ENCODE data around the gene KIAA1586. TPM values are rescaled to one million over a fixed set of nuclear protein-coding genes. Genes with fewer than 3 reads are reported as not detected.

KIAA1586 gene
- total RNA-seq, 2 donors from 2014 or later, result 3.6 to 6.7 TPM

GRCh38 chr6:57024321-57024720 is 22.2 kb upstream of the KIAA1586 start:
- no peaks in the 10 kb centered on the region for H3K27me3 ChIP-seq
- intact Hi-C loops (cut with DNase I), result loop anchor here (5.0 kb wide), 1 partner anchor 122 kb away; no protein-coding TSS in a partner anchor
- H3K4me1 ChIP-seq, result no peaks in the 10 kb centered on the region
- no peak overlapping the region for H3K27ac ChIP-seq
- no peaks in the 10 kb centered on the region for H3K9me3 ChIP-seq
- no peak for TF ChIP-seq CTCF (IDR thresholded peaks at IDR 0.05)
- H3K9ac ChIP-seq (ENCODE audit: low read depth in 2 of 2, low read length in 2 of 2), result no peak overlapping the region
- DNase-seq, result no peak
- H3K36me3 ChIP-seq, result no peaks in the 10 kb centered on the region
- H3K4me3 ChIP-seq, result no peak overlapping the region

DNA sequence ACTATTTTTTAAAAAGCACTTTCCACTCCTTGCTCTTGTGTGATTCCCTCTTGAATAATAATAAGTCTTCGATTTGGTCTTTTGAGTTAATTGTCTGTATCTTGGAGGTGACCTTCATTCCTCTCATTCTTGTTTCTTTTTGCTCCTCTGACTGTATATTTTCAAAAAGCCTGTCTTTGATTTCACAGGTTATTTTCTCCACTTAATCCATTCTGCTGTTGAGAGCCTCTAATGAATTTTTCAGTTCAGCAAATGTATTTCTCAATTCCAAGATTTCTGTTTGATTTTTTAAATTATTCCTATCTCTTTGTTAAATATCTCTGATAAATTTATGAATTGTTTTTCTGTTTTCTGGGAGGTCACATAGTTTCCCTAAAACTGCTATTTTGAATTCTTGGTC is 21.7 kb upstream of the KIAA1586 start:
- no peak for TF ChIP-seq CTCF (IDR thresholded peaks at IDR 0.05)
- no peaks in the 10 kb centered on the region for H3K27me3 ChIP-seq
- no peaks in the 10 kb centered on the region for H3K9me3 ChIP-seq
- H3K4me3 ChIP-seq, result no peak overlapping the region
- no peaks in the 10 kb centered on the region for H3K36me3 ChIP-seq
- no peaks in the 10 kb centered on the region for H3K4me1 ChIP-seq
- no peak overlapping the region for H3K9ac ChIP-seq (ENCODE audit: low read depth in 2 of 2, low read length in 2 of 2)
- no peak overlapping the region for H3K27ac ChIP-seq
- no peak for DNase-seq
- intact Hi-C loops (cut with DNase I), result loop anchor here (5.0 kb wide), 1 partner anchor 122 kb away; no protein-coding TSS in a partner anchor

DNA sequence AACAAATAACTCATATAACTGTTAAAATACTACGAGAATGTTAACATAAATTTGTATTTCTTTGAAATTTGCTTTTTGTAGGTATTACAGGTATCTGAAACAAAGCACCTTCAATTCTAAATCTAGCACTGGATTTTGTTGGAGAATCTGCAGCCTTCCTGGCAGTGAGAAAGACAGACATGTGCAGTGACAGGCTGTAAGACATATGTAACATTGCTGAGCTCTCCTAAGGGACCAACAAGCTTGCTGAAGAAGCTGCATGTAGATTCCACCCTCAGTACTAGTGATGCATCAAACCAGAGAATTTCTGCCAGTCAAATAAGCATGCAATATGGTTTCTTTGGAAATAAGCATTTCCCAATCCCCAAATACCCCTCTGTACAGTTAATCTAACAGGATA is 20.5 kb upstream of the KIAA1586 start:
- no peaks in the 10 kb centered on the region for H3K9me3 ChIP-seq
- H3K9ac ChIP-seq (ENCODE audit: low read depth in 2 of 2, low read length in 2 of 2), result no peak overlapping the region
- no peak overlapping the region for H3K27ac ChIP-seq
- DNase-seq, result no peak
- intact Hi-C loops (cut with DNase I), result no loop called here
- H3K4me3 ChIP-seq, result no peak overlapping the region
- no peaks in the 10 kb centered on the region for H3K36me3 ChIP-seq
- H3K4me1 ChIP-seq, result no peaks in the 10 kb centered on the region
- H3K27me3 ChIP-seq, result no peaks in the 10 kb centered on the region
- no peak for TF ChIP-seq CTCF (IDR thresholded peaks at IDR 0.05)

GRCh38 chr6:57027301-57027700 is 19.2 kb upstream of the KIAA1586 start:
- H3K9me3 ChIP-seq, result no peaks in the 10 kb centered on the region
- no peaks in the 10 kb centered on the region for H3K4me1 ChIP-seq
- H3K27me3 ChIP-seq, result no peaks in the 10 kb centered on the region
- no peak for TF ChIP-seq CTCF (IDR thresholded peaks at IDR 0.05)
- no peaks in the 10 kb centered on the region for H3K36me3 ChIP-seq
- DNase-seq, result no peak
- no peak overlapping the region for H3K27ac ChIP-seq
- intact Hi-C loops (cut with DNase I), result no loop called here
- H3K4me3 ChIP-seq, result no peak overlapping the region
- no peak overlapping the region for H3K9ac ChIP-seq (ENCODE audit: low read depth in 2 of 2, low read length in 2 of 2)

DNA sequence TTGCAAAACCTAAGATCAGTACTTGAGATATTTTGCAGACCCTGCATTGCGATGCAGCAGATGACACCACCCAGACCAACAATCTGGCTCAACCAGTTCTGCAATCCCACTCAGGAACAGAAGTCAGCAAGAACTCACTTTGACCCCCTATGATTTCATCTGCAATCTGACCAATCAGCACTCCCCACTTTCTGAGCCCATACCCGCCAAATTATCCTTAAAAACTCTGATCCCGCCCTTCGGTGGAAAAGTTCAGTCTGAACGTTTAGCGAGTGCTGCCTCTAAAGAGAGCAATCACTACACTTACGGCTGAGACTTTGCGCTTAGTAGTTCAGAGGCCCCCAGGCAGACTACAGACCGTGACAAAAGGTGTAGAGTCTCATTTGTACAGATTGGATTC is 17.3 kb upstream of the KIAA1586 start:
- no peaks in the 10 kb centered on the region for H3K36me3 ChIP-seq
- intact Hi-C loops (cut with DNase I), result no loop called here
- no peak for TF ChIP-seq CTCF (IDR thresholded peaks at IDR 0.05)

GRCh38 chr6:57033228-57033627 is 13.3 kb upstream of the KIAA1586 start:
- no peak overlapping the region for H3K9ac ChIP-seq (ENCODE audit: low read depth in 2 of 2, low read length in 2 of 2)
- H3K9me3 ChIP-seq, result no peaks in the 10 kb centered on the region
- intact Hi-C loops (cut with DNase I), result no loop called here
- H3K4me1 ChIP-seq, result no peaks in the 10 kb centered on the region
- no peaks in the 10 kb centered on the region for H3K36me3 ChIP-seq
- no peak for DNase-seq
- no peak overlapping the region for H3K4me3 ChIP-seq
- H3K27me3 ChIP-seq, result no peaks in the 10 kb centered on the region
- no peak overlapping the region for H3K27ac ChIP-seq
- TF ChIP-seq CTCF (IDR thresholded peaks at IDR 0.05), result no peak

More for the DNA sequence above, 17.3 kb upstream of the KIAA1586 start:
- no peaks in the 10 kb centered on the region for H3K9me3 ChIP-seq
- H3K27ac ChIP-seq, result no peak overlapping the region
- no peak for DNase-seq
- no peaks in the 10 kb centered on the region for H3K4me1 ChIP-seq
- no peaks in the 10 kb centered on the region for H3K27me3 ChIP-seq
- H3K9ac ChIP-seq (ENCODE audit: low read depth in 2 of 2, low read length in 2 of 2), result no peak overlapping the region
- no peak overlapping the region for H3K4me3 ChIP-seq

All from colonic mucosa (tissue), 4 donors.